ENCODE measurements around the gene ACSS1.

ACSS1 gene

DNA sequence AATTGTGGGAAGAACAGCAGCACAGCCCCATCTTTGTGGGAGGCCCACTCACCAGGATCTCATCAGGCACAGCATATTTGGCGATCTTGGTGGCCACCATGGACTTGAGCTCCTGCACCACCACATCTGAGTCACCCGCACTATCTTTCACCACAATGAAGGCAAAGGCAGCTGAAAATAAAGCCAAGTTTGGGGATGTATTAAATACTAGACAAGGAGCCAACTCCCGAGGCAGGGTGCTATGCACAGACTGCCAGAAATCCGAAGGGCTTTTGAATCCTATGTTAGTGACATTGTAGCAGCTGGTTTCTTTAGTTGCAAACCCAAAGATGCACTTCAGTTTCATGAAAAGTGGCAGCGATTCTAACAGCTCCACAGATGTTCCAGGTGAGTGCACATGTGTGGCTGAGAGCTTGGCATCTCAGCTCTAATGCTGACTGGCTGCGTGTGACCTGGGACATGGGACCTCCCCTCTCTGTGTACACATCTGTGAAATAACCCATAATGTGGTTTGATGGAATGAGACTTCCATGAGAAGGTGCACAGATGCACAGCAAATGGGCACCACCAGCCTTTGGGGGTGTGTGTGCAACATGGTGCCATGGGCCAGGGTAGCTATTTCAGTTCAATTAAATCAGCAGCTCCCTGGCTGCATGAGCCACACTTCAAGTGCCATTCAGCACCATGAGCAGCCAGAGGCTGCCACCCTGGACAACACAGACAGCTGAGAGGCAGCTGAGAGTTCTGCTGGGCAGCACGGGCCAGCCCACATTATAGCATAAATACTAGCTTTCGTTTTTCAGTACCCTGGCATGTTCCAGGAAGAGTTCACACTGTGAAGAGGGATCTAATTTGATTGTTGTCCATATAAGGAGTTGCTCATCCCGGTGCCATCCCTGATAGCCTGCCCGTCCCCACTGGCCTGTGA, 48.5 kb downstream of the ACSS1 start:
- no peak for TF ChIP-seq REST (IDR thresholded peaks at IDR 0.05; ENCODE audit: insufficient read depth in 1 of 2, low read depth in 2 of 2, low read length in 2 of 2)
- TF ChIP-seq POLR2AphosphoS5 (IDR thresholded peaks at IDR 0.05; ENCODE audit: low read depth, low read length), result no peak
- no peak for TF ChIP-seq TAF1 (IDR thresholded peaks at IDR 0.05; ENCODE audit: borderline replicate concordance, insufficient read depth, low read length)
- no peak for TF ChIP-seq FOXP2 (optimal IDR thresholded peaks at IDR 0.05; ENCODE audit: borderline replicate concordance, extremely low read depth, extremely low read length, insufficient read depth)
- no peak for TF ChIP-seq SIN3A (IDR thresholded peaks at IDR 0.05; ENCODE audit: borderline replicate concordance, insufficient read depth, low read length)

DNA sequence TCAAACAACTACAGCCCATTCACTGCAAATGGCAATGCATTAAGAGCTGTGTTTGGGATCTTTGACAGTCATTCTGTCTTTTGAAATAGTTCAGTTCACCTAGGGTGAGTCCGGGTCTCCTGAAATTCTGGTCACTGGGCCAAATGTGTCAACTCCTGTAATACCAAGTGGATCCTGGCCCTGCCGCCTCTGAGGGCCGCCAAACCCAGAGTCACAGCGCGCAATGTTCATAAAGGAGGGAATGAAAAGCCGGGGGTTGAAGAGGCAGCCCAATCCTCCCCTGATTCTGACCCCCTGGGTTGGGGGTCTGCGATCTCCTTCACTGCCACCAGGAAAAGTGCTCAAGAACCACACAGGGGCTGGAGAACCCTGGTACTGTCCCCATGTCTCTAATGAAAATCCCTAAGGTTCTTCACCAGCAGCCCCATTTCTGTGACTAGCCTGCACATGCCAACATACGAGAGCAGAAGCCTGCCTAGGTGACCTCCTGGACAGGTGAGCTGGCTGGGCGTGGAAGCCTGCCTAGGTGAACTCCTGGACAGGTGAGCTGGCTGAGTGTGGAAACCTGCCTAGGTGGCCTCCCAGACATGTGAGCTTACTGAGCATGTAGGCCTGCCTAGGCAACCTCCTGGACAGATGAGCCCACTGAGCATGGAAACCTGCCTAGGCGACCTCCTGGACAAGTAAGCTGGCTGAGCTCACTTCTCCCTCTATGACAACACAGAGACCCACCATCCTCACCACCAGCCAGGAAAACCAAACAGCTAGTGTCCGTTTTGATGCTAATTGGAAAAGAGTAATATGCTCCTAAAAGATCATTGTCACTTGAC, 49.3 kb downstream of the ACSS1 start:
- TF ChIP-seq REST (IDR thresholded peaks at IDR 0.05; ENCODE audit: insufficient read depth in 1 of 2, low read depth in 2 of 2, low read length in 2 of 2) (no peak), FOXP2 (optimal IDR thresholded peaks at IDR 0.05; ENCODE audit: borderline replicate concordance, extremely low read depth, extremely low read length, insufficient read depth) (no peak), TAF1 (IDR thresholded peaks at IDR 0.05; ENCODE audit: borderline replicate concordance, insufficient read depth, low read length) (no peak), POLR2AphosphoS5 (IDR thresholded peaks at IDR 0.05; ENCODE audit: low read depth, low read length) (no peak), SIN3A (IDR thresholded peaks at IDR 0.05; ENCODE audit: borderline replicate concordance, insufficient read depth, low read length) (no peak)

GRCh38 chr20:25007491-25008305, 50.2 kb downstream of the ACSS1 start:
- TF ChIP-seq SIN3A (IDR thresholded peaks at IDR 0.05; ENCODE audit: borderline replicate concordance, insufficient read depth, low read length) (no peak), REST (IDR thresholded peaks at IDR 0.05; ENCODE audit: insufficient read depth in 1 of 2, low read depth in 2 of 2, low read length in 2 of 2) (no peak), FOXP2 (optimal IDR thresholded peaks at IDR 0.05; ENCODE audit: borderline replicate concordance, extremely low read depth, extremely low read length, insufficient read depth) (no peak), POLR2AphosphoS5 (IDR thresholded peaks at IDR 0.05; ENCODE audit: low read depth, low read length) (no peak), TAF1 (IDR thresholded peaks at IDR 0.05; ENCODE audit: borderline replicate concordance, insufficient read depth, low read length) (no peak)

GRCh38 chr20:25006431-25007167, 51.3 kb downstream of the ACSS1 start:
- TF ChIP-seq REST (IDR thresholded peaks at IDR 0.05; ENCODE audit: insufficient read depth in 1 of 2, low read depth in 2 of 2, low read length in 2 of 2) (no peak), FOXP2 (optimal IDR thresholded peaks at IDR 0.05; ENCODE audit: borderline replicate concordance, extremely low read depth, extremely low read length, insufficient read depth) (no peak), POLR2AphosphoS5 (IDR thresholded peaks at IDR 0.05; ENCODE audit: low read depth, low read length) (no peak), TAF1 (IDR thresholded peaks at IDR 0.05; ENCODE audit: borderline replicate concordance, insufficient read depth, low read length) (no peak), SIN3A (IDR thresholded peaks at IDR 0.05; ENCODE audit: borderline replicate concordance, insufficient read depth, low read length) (no peak)

All from PFSK-1 (cell line).